Renal pelvis (tissue), 12 donors: ENCODE results near the gene DENND5A. TPM values are rescaled to one million over a fixed set of nuclear protein-coding genes. Genes with fewer than 3 reads are reported as not detected.
A peak's percentile ranks its signal among the peaks of the same experiment; 100 is the strongest.

Experiments used
- DNase-seq: peaks from one replicate; pipeline ENCODE4 v3.0.0-alpha.2; 2013
- long read RNA-seq, 16 experiments: transcript quantifications; one replicate each; lab custom pipeline, GENCODE V29; 2026
- polyA plus RNA-seq, 3 donors: library from polyadenylated mRNA; unstranded; fragments of 120-200 nt; gene quantifications; one replicate each; pipeline ENCODE4 v1.2.1, GENCODE V29; 2013; ENCODE audit not compliant: insufficient read length in 3 of 3

Gene DENND5A
- 10 to 100 TPM; 84.5 to 95.2 (median 89.4) TPM for polyA plus RNA-seq
- long read RNA-seq, donor 1 = 0 reads
- long read RNA-seq, donor 2, full-length matches to known transcripts = 4 of 14 reads
- long read RNA-seq, donor 2, partial matches to known transcripts = 10 of 14 reads
- long read RNA-seq, donor 2, other reads (novel, unspliced or antisense) = 0 of 14 reads
- long read RNA-seq, donor 3 = 0 reads
- long read RNA-seq, donor 4, full-length matches to known transcripts = 2 of 2 reads
- long read RNA-seq, donor 4, partial matches to known transcripts = 0 of 2 reads
- long read RNA-seq, donor 4, other reads (novel, unspliced or antisense) = 0 of 2 reads
- long read RNA-seq, donor 5 = 0 reads
- long read RNA-seq, donor 6, full-length matches to known transcripts = 3 of 12 reads
- long read RNA-seq, donor 6, partial matches to known transcripts = 9 of 12 reads
- long read RNA-seq, donor 6, other reads (novel, unspliced or antisense) = 0 of 12 reads
- long read RNA-seq, donor 7 = 0 reads
- long read RNA-seq, donor 8, full-length matches to known transcripts = 2 of 2 reads
- long read RNA-seq, donor 8, partial matches to known transcripts = 0 of 2 reads
- long read RNA-seq, donor 8, other reads (novel, unspliced or antisense) = 0 of 2 reads
- long read RNA-seq, donor 9, full-length matches to known transcripts = 1 of 1 reads
- long read RNA-seq, donor 9, partial matches to known transcripts = 0 of 1 reads
- long read RNA-seq, donor 9, other reads (novel, unspliced or antisense) = 0 of 1 reads
- long read RNA-seq, donor 10, full-length matches to known transcripts = 4 of 4 reads
- long read RNA-seq, donor 10, partial matches to known transcripts = 0 of 4 reads
- long read RNA-seq, donor 10, other reads (novel, unspliced or antisense) = 0 of 4 reads
- long read RNA-seq, donor 11, full-length matches to known transcripts = 3 of 3 reads
- long read RNA-seq, donor 11, partial matches to known transcripts = 0 of 3 reads
- long read RNA-seq, donor 11, other reads (novel, unspliced or antisense) = 0 of 3 reads
- long read RNA-seq, donor 12, full-length matches to known transcripts = 3 of 18 reads
- long read RNA-seq, donor 12, partial matches to known transcripts = 15 of 18 reads
- long read RNA-seq, donor 12, other reads (novel, unspliced or antisense) = 0 of 18 reads
- long read RNA-seq, donor 13 = 0 reads
- long read RNA-seq, donor 14 = 0 reads
- long read RNA-seq, donor 15, full-length matches to known transcripts = 6 of 11 reads
- long read RNA-seq, donor 15, partial matches to known transcripts = 5 of 11 reads
- long read RNA-seq, donor 15, other reads (novel, unspliced or antisense) = 0 of 11 reads
- long read RNA-seq, donor 16 = 0 reads

DNA sequence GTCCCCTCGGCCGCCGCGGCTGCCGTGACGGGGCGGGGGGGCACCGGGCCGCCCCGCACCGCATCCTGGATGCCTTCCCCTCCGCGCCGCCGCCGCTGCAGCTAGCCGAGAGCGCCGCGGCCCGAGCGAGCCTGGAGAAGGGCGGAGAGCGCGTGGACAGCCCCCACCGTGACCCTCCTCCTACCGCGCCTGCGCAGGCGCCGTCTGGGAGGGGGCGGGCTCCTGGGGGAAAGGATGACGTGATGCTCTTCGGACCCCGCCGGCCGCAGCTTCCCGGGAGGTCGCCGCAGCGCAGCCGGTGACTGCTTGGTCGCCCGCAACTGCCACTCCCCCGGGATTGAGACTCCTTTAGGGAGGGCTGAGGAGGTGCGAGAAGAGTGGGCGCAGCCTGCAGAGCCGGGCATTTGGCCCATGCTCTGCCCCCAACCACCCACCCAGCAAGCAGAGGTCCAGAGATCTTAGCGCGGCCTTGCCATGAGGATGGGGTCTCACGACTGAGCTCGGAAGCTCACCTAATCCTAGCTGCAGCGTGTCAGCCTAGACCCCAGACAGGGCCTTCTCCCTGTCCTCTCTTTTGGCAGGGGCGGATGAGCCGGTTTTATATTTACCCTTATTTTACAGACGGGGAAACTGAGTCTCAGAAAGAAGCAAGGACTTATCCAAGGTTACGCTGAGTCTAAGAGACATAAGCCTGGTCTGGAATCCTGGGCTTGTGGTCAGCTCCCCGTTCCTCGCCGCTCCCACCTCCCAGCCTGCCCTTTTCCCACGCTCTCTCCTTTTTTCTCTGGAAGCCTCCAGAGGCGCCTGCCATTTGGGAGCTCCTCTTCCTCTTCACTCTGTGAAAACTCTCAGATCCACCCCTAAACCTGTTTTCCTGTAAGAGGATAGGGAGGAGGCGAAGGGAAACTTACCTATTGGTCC, at the start of gene DENND5A:
Gene DENND5A, minus strand, starts transcription at position 140 of the 921 bp plus-strand sequence. CDS start 281 bp downstream, outside the sequence.
- peak; percentile 93 for DNase-seq

DNA sequence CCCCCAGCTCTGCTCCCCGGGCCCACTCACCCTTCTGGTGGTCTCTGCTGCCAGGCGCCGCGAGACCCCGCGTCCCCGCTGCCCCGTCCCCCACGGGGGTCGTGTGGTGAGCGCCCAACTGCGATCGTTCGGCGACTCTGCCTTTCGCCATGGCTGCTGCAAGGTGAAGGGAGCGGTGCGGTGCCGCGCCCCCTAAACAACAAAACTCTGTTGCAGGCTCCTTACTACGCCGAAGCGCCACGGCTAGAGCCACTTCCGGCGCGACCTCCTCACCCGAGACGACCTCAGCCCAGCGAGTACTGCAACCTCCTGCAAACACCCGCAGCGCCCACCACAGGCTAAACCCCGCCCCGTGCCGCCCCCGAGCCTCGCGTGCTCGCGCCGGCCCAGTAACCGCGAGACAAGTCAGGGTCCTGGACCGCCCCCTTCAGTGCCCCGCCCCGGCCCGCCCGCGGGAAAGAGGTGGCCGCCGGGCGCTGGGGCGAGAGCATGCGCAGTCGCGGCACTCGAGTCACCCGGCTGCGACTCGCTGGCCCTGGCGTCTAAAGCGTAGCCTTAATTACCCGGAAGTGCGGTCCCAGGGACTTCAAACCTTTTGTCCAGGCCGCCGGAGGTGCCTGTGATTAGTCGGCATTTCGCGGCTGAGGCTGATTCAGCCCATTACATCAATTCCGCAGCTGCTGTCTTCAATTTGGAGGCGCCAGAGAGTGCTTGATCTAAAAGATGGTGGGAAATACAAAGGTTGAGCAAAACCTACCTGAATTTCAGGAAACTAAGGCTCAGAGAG, 49.3 kb upstream of the DENND5A start, which contains the start of gene TMEM41B:
Gene TMEM41B, minus strand, starts transcription at position 303 of the 787 bp plus-strand sequence. Its CDS starts 152 bp downstream, at position 151.
- peak; percentile 98 for DNase-seq

DNA sequence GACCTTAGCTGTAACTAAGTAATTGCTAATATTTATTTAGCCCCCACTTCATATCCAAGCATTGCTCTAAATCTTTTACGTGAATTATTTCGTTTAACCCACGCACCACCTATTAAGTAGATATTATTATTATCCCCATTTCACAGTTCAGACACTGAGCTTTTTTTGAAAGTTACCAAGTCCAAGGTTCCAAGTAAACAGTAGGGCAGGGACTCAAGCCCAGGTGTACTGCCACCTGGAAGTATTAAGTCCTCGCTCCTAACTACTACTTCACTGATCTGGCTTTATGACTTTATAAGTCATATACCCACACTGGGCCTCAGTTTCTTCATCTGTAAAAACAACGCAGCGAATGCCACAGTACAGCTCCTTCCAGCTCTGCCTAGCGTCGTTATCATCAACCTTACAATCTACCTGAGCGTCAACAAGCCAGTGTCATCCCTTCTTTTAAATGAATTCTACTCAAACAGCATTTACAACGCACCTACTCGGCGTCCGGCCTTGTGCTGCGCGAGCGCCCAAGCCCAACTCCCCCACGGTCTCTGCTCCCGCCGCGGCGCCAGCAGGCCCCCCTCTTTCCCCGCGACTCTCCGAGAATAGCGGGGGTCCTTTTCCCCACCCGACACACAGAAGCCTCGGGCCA, 48.6 kb upstream of the DENND5A start:
- DNase-seq = peak; percentile 43

DNA sequence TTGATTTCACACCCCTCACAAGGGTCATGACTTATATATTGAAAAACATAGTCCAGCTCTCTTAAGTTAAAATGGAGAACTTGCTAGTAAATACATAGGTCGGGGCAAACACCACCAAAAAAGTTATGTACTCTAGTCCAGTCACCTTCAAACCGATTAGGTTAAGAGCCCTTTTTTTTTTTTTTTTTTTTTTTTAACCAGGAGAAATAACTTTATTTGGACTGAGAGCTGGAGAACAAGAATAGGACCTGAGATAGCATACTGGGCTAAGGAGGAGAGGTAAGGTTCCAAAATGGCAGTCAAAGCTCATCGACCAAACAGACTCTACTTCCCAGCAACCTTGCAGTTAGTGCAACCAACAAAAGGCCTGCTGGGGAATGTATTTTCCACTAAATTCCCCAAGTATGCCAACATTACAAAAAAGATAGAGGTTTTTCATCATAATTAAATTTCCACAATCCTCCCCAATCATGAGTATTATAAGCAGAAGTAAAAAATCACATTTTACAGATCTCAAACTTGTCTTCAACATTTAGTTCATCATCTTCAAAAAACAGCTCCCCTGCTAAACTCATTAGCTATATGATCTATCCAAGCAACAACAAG, 45.4 kb upstream of the DENND5A start:
- DNase-seq = no peak

DNA sequence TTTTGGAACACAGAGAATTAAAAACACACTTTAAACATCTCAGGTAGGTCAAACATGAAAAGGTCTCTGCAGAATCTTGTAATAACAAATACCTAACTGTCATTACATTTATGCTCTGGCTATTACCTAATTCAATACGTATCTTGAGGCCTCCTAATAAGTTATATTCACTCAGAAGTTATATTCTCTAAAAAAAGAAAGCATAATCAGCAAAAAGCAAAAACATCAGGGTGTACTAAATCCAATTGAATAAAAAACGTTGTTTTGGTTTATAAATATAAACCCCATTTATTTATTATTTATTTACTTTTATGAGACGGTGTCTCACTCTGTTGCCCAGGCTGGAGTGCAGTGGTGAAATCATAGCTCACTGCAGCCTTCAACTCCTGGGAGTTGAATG, 39.0 kb upstream of the DENND5A start:
- no peak for DNase-seq

DNA sequence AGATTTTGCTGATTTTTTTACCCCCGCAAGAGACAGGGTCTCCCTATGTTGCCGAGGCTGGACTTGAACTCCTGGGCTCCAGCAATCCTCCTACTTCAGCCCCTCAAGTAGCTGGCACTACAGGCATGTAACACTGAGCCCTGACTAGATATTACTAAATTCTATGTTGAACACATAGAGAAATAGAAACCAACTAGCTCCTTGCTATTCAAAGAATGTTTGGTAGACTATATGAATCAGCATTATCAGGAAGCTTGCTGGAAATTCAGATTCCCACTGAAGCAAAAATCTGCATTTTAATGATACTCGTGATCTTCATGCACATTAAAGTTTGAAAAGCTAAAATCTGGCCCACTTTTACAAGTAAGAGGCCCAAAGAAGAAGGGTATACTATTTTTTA, 37.3 kb upstream of the DENND5A start:
- no peak for DNase-seq

DNA sequence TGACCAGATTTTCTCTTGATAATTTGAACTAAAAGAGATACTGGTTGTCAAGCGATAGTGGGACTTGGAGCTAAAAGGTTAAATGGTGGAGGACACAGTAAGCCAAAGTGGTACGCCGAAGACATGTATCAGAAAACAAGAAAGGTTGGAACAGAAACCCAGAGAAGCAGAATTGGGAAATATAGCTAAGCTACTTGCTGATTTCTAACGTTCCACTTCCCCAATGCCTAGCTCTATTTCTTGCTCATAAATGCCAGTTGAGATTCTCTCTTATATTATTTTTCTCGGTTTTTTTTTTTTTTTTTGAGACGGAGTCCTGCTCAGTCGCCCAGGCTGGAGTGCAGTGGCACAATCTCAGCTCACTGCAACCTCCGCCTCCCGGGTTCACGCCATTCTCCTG, 36.6 kb upstream of the DENND5A start:
- DNase-seq = no peak

DNA sequence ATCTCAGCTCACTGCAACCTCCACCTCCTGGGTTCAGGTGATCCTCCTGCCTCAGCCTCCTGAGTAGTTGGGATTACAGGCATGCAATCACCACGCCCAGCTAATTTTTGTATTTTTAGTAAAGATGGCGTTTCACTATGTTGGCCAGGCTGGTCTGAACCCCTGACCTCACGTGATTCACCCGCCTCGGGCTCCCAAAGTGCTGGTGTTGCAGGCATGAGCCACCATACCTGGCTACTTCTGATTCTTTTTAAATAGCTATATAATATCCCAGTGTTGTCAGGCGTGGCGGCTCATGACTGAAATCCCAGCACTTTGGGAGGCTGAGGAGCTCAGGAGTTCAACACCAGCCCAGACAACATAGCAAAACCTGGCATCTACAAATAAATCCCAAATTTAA, 28.5 kb upstream of the DENND5A start:
- no peak for DNase-seq

DNA sequence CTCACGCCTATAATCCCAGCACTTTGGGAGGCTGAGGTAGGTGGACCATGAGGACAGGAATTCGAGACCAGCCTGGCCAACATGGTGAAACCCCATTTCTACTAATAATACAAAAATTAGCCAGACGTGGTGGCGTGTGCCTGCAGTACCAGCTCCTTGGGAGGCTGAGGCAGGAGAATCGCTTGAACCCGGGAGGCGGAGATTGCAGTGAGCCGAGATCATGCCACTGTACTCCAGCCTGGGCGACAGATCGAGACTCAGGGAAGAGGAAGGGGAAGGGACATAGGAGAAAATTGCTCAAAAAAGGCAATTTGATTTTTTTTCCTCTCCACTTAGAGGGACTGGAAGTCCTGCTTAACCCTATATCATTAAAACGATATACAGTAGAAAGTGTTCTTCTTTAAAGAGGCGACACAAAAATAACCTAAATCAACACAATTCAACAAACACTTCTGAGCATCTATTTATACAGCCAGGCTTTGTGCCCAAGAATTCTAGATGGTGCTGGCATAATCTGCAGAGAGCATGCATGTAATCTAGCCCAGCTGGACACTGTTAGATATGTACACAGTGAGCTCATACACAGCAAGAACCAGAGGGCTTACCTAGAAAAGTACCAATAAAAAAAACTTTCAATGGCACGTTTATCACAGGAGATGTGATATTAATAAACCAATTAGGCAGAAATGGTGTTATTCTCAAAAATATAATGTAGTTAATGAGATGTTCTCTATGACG, 20.9 kb upstream of the DENND5A start:
- no peak for DNase-seq

DNA sequence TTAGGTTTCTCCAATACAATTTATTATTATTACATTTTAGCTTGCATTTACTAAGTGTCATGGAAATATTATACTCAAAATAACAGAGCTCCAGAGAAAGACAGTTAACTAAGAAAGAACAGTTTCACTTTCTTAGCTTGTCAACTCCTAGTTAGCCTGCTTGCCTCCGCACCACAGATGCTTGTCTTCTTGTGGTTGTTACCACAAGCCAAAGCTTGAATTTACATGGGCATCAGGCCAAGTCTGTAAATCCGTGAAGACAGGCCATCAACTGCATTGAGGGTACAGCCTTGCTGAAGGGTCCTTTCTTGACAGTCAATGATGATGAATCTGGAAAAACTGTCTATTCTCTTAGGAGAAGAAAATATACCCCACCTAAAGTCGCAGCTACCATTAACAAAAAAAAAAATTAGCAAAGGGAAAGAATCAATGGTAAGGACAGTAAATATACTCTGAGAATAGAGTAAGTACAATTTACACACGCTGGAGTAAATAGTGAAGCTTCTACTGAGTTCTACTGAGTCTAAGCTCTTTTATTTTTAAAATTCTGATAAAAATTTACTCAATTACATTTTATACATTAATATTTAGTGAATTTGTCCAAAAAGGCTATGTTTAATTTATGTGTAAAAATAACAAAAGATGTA, 15.6 kb upstream of the DENND5A start:
- DNase-seq = no peak

DNA sequence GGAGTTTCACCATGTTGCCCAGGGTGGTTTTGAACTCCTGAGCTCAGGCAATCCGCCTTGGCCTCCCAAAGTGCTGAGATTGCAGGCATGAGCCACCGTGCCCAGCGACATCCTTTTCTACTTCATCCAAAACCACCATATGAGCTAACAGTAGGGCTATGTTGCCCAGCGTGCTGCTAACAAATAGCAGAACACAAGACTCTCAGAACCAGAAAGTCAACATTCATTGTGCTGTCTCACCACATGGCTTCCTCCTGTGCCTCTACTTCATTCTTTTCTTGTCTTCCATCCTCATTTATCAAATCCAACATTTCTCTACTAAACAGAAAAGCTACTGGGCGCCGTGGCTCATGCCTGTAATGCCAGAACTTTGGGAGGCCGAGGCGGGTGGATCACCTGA, 12.0 kb upstream of the DENND5A start:
- DNase-seq = no peak

DNA sequence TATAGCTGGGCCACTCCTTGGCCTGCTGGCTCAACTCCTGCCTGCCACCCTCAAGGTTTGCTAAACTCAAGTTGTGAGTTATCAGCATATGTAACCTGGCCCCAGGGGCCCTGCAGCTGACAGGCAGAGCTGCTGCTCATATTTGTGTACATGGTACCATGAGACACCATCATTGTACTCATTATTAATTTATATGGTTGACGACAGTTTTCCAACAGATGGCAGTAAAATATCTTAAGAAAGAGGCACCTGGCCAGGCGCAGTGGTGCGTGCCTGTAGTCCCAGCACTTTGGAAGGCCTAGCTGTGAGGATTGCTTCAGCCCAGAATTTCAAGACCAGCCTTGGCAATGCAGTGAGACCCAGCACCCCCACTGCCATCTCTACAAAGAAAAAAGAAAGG, 11.4 kb upstream of the DENND5A start:
- DNase-seq = no peak

DNA sequence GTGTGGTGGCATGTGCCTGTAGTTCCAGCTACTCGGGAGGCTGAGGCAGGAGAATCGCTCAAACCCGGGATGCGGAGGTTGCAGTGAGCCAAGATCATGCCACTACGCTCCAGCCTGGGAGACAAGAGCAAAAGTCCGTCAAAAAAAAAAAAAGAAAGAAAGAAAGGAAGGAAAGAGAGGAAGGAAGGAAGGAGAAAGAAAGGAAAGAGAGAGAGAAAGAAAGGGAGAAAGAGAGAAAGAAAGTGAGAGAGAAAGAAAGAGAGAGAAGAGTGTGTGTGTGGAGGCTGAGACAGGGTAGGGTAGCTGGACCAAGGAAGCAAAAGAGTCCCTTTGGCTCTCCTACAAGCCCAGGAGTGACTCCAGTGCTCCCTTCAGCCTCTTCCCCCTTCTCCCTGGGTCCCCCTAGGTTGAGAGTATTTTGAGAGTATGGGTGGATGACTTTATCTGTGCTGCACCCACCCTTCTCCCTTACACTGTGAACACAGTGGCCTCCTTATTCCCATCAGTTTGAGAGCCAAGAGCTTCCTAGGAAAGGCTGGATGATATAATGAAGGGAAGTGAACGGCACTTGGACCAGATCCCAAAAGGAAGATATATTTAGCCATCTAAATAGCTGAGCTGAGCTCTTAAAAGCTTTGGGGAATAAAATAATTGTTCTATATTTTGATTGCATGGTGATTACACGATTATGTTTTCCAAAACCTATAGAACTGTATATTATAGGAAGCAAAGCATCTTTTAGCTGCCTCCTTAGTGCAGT, 9.5 kb upstream of the DENND5A start:
- no peak for DNase-seq

DNA sequence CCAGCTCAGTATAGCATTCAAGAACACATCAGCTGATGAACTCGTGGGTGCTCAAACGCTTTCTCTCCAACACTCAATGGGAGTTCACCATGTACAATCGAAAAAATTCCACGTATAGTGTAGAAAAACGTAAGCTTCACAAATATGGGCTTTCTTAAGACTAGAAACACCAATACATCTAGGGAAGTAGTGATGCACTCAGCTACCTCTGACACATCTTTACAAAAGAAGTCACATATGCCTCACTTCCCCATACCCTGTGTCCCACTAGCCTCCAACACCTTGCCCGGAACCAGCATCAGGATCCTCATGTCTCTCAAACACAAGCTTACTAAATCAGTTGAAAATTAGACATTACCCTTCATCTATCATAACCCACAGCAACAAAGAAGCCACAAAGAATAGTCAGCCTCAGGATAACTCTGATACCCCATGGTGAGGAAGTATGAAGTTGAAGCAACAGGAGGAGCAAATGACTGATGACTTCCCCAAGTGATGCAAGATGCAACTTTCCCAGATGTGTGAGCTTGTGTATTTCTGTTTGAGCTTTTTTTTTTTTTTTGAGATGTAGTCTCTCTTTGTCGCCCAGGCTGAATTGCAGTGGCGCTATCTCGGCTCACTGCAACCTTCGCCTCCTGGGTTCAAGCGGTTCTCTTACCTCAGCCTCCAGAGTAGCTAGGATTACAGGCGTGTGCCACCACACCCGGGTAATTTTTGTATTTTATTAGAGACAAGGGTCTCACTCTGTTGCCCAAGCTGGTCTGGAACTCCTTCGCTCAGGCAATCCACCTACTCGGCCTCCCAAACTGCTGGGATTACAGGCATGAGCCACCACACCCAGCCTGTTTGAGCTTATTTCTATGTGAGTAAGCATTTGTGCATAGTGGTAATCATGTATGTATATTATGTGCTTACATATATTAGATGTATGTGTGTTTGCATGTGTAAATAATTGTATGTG, 8.5 kb upstream of the DENND5A start:
- no peak for DNase-seq

DNA sequence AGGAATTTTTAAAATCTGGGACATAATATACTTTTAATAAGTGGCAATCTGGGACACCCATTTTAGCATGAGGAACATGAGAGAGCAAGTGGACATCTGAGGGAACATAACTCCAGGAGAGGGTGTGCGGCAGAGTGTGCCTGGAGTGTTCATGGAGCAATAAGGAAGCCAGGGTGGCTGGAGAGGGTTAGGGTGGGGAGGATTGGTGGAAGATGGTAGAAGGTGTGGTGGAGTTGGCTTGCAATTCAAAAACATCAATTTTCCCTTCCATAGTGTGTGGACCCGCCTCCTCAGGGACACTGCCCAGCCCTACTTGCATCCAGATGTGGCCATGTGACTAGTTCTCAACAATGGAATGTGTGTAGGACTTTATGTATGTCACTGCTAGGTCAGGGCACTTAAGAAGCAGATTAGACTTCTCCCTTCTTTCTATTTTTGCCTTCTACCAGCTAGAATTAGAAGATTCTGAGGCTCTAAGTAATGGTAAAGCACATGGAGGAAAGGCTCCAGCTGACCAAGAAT, 4.4 kb upstream of the DENND5A start:
- DNase-seq = no peak
